HepG2 (cell line): ENCODE results near the gene PCGF5. TPM values are rescaled to one million over a fixed set of nuclear protein-coding genes. Genes with fewer than 3 reads are reported as not detected.

Experiments
- ARID4A ChIP-seq: sonication (generic); formaldehyde crosslinking; IDR thresholded peaks from 2 replicates; pipeline ENCODE4 v1.5.0; 2020; ENCODE audit warnings: mild to moderate bottlenecking, missing genetic modification reagents, borderline replicate concordance
- ARID5B ChIP-seq: IDR thresholded peaks from 2 replicates; pipeline ENCODE4 v1.4.0; 2020; ENCODE audit warnings: mild to moderate bottlenecking, missing genetic modification reagents
- CHD2 ChIP-seq: IDR thresholded peaks from 2 replicates; pipeline ENCODE4 v1.6.1; 2011; ENCODE audit warnings: low read depth, low read length, improper control_type of control experiment
- FOXK1 ChIP-seq: sonication (generic); formaldehyde crosslinking; IDR thresholded peaks from 2 replicates; pipeline ENCODE4 v1.4.0; 2020; ENCODE audit warnings: low read depth, missing genetic modification reagents, borderline replicate concordance
- HOXA7 ChIP-seq: sonication (generic); formaldehyde crosslinking; IDR thresholded peaks from 2 replicates; pipeline ENCODE4 v1.8.1; 2022; ENCODE audit warnings: mild to moderate bottlenecking, missing genetic modification reagents, moderate library complexity
- IKZF5 ChIP-seq: IDR thresholded peaks from 2 replicates; pipeline ENCODE4 v1.6.1; 2018; ENCODE audit warnings: missing genetic modification reagents, mild to moderate bottlenecking, missing compliant biosample characterization
- IRF9 ChIP-seq: sonication (generic); formaldehyde crosslinking; IDR thresholded peaks from 2 replicates; pipeline ENCODE4 v1.8.0; 2022; ENCODE audit warnings: missing genetic modification reagents, mild to moderate bottlenecking, borderline replicate concordance
- SMC3 ChIP-seq: IDR thresholded peaks from 2 replicates; pipeline ENCODE4 v1.6.1; 2011; ENCODE audit warnings: low read length, improper control_type of control experiment
- SP1 ChIP-seq, 2 experiments: fragments of 450-650 bp in 1 of 2; sonication (generic) in 1 of 2; formaldehyde crosslinking in 1 of 2; IDR thresholded peaks; 2 replicates each; pipeline versions ENCODE4 v1.4.0 to v1.6.1; 2016 to 2020; ENCODE audit warnings: missing genetic modification reagents in 1 of 2
- ZBTB34 ChIP-seq: sonication (generic); formaldehyde crosslinking; IDR thresholded peaks from 2 replicates; pipeline ENCODE4 v1.8.0; 2022; ENCODE audit warnings: mild to moderate bottlenecking, missing genetic modification reagents
- ZNF331 ChIP-seq: sonication (generic); formaldehyde crosslinking; IDR thresholded peaks from 2 replicates; pipeline ENCODE4 v1.4.0; 2020; ENCODE audit warnings: missing genetic modification reagents
- ZNF562 ChIP-seq: sonication (generic); formaldehyde crosslinking; IDR thresholded peaks from 2 replicates; pipeline ENCODE4 v1.8.0; 2022; ENCODE audit warnings: missing genetic modification reagents, borderline replicate concordance
- ZNF616 ChIP-seq: sonication (generic); formaldehyde crosslinking; IDR thresholded peaks from 2 replicates; pipeline ENCODE4 v1.5.0; 2020; ENCODE audit warnings: low read depth, mild to moderate bottlenecking, missing genetic modification reagents
- polyA plus RNA-seq, 8 experiments: library from polyadenylated mRNA; depleted of rRNA in 3 of 8; stranded (reverse) in 7 of 8; unstranded in 1 of 8; fragments of >200 nt; fragmentation: Illumina TruSeq in 4 of 8; extraction: Trizol in 4 of 8; gene quantifications; 2 replicates each; pipeline versions ENCODE4 v1.2.1 to v1.2.3, GENCODE V29; 2011 to 2016; ENCODE audit warnings: low read depth in 4 of 8, missing spikeins in 1 of 8, mixed read lengths in 1 of 8; ENCODE audit not compliant: insufficient read depth in 1 of 8
- total RNA-seq, 5 experiments: library from RNA; depleted of rRNA; stranded (reverse); fragments of >200 nt; fragmentation: Illumina TruSeq; extraction: Trizol; gene quantifications; 2 replicates each; pipeline ENCODE4 v1.2.3, GENCODE V29; 2016; ENCODE audit warnings: low read depth in 1 of 5

The PCGF5 gene
- total and polyA plus RNA-seq, 2 of the 13 experiments (the other 11 are each of a cell fraction or from before 2014, with no cell fraction given): 61.3 to 138 TPM

- TF ChIP-seq ZNF331 (CRISPR knock-in tag): 0 out of 2 replicates have a peak, but pooled peaks have one; percentile 24
- TF ChIP-seq ZNF562 (CRISPR knock-in tag): no peak
- no peak; the same call in 1 of the 2 replicates for TF ChIP-seq FOXK1
- no peak for TF ChIP-seq ZNF616 (CRISPR knock-in tag)
- TF ChIP-seq ZBTB34 (CRISPR knock-in tag): no peak
- TF ChIP-seq HOXA7 (CRISPR knock-in tag): no peak
- 0 out of 2 replicates have a peak, but pooled peaks have one; percentile 46 for TF ChIP-seq CHD2
- TF ChIP-seq SMC3: peak; percentile 55
- peak; percentile 46; the same call in 1 of the 2 replicates for TF ChIP-seq ARID5B (CRISPR knock-in tag)
- TF ChIP-seq ARID4A (CRISPR knock-in tag): no peak
- peak; percentile 41; the same call in 1 of the 2 replicates for TF ChIP-seq IKZF5 (CRISPR knock-in tag)
- TF ChIP-seq SP1 (IDR thresholded peaks at IDR 0.05): no peak
- no peak for TF ChIP-seq SP1 (CRISPR knock-in tag; IDR thresholded peaks at IDR 0.05)
- TF ChIP-seq IRF9 (CRISPR knock-in tag): peak; percentile 62; the same call in 1 of the 2 replicates
Measured at GRCh38 chr10:91298224-91298871, 77.9 kb downstream of the PCGF5 start (continued).
